OCI-LY7 (cell line): ENCODE results near the gene RPS21. TPM values are rescaled to one million over a fixed set of nuclear protein-coding genes. Genes with fewer than 3 reads are reported as not detected.
"Not testable (repeated sequence)": the region's sequence is repeated elsewhere in the genome, so short reads cannot be mapped to it uniquely, and the experiment has no call there.

Experiments
- BruUV-seq: library from RNA; stranded (reverse); fragments of 400-500 nt; replicated peaks from 2 replicates; lab custom pipeline; 2021; lab: Mats Ljungman, UMichigan
- CTCF ChIA-PET: fragments of 300-600 bp; sonication (Branson Sonifier 250); formaldehyde crosslinking; loops from one replicate; lab custom pipeline; 2022; ENCODE audit warnings: antibody characterized with exemption; ENCODE audit not compliant: unreplicated experiment; lab: Charles Lee
- POLR2A ChIA-PET: fragments of 300-600 bp; sonication (Branson Sonifier 250); formaldehyde crosslinking; loops from one replicate; lab custom pipeline; 2022; ENCODE audit warnings: antibody characterized with exemption; lab: Charles Lee
- DNase-seq: peaks from one replicate; pipeline ENCODE4 v3.0.0-alpha.2; 2015; ENCODE audit warnings: low spot score
- H2AFZ ChIP-seq: fragments of 200-600 bp; sonication (generic), shearing (Covaris generic); 2 replicates; pipeline ENCODE4 v1.6.1; 2014; ENCODE audit warnings: mild to moderate bottlenecking, antibody characterized with exemption, low read length, moderate library complexity
- H3K27ac ChIP-seq: fragments of 200-600 bp; sonication (generic); 2 replicates; pipeline ENCODE4 v1.5.1; 2014; ENCODE audit warnings: mixed run types, low read depth, mild to moderate bottlenecking, moderate library complexity, low read length, inconsistent platforms; ENCODE audit not compliant: poor library complexity, severe bottlenecking
- H3K36me3 ChIP-seq: fragments of 200-600 bp; sonication (generic); 2 replicates; pipeline ENCODE4 v1.6.1; 2014; ENCODE audit warnings: mild to moderate bottlenecking, antibody characterized with exemption, low read length, moderate library complexity, mixed read lengths; ENCODE audit not compliant: insufficient read depth
- H3K4me1 ChIP-seq: fragments of 200-600 bp; sonication (generic); 2 replicates; pipeline ENCODE4 v1.5.1; 2014; ENCODE audit warnings: mild to moderate bottlenecking, low read length; ENCODE audit not compliant: insufficient read depth, poor library complexity, severe bottlenecking
- H3K4me2 ChIP-seq: fragments of 200-600 bp; sonication (generic); 2 replicates; pipeline ENCODE4 v1.6.1; 2014; ENCODE audit warnings: mild to moderate bottlenecking, low read length
- H3K4me3 ChIP-seq: fragments of 200-600 bp; sonication (generic); 2 replicates; pipeline ENCODE4 v1.5.1; 2014; ENCODE audit warnings: mild to moderate bottlenecking, low read depth, low read length; ENCODE audit not compliant: poor library complexity, severe bottlenecking
- H3K79me2 ChIP-seq: fragments of 200-600 bp; sonication (generic); 2 replicates; pipeline ENCODE4 v1.6.1; 2016; ENCODE audit warnings: low read depth, mild to moderate bottlenecking, low read length, moderate library complexity, mixed read lengths; ENCODE audit not compliant: insufficient read depth
- H3K9me2 ChIP-seq: fragments of 200-600 bp; sonication (generic); 2 replicates; pipeline ENCODE4 v1.6.1; 2016; ENCODE audit warnings: mild to moderate bottlenecking, low read length, mixed read lengths; ENCODE audit not compliant: insufficient read depth
- H3K9me3 ChIP-seq: fragments of 200-600 bp; sonication (generic); 2 replicates; pipeline ENCODE4 v1.6.1; 2014; ENCODE audit warnings: mild to moderate bottlenecking, mixed run types, low read length, mixed read lengths
- H4K20me1 ChIP-seq: fragments of 200-600 bp; sonication (generic); 2 replicates; pipeline ENCODE4 v1.6.1; 2014; ENCODE audit warnings: mild to moderate bottlenecking, antibody characterized with exemption, low read length, moderate library complexity, mixed read lengths; ENCODE audit not compliant: insufficient read depth
- EZH2phosphoT487 ChIP-seq: fragments of 200-600 bp; sonication (generic); IDR thresholded peaks from 2 replicates; pipeline ENCODE4 v1.6.1; 2018; ENCODE audit warnings: low read depth, borderline replicate concordance, mild to moderate bottlenecking, mixed run types, antibody characterized with exemption, low read length, moderate library complexity, mixed read lengths
- intact Hi-C: fragments of 100-400 bp; cut with micrococcal nuclease; formaldehyde crosslinking; loops from one replicate; pipeline ENCODE4 v1.10.0; 2022; ENCODE audit not compliant: unreplicated experiment
- total RNA-seq, 2 experiments: library from RNA; depleted of rRNA in 1 of 2; stranded (reverse); fragments of >200 nt in 1 of 2; shearing (Covaris generic) in 1 of 2; gene quantifications; 2 replicates each; pipeline ENCODE4 v1.2.3, GENCODE V29; 2014 to 2022
- TF ChIP-seq, protein P1 (sequence below): fragments of 200-600 bp; sonication (generic); conservative IDR thresholded peaks from 2 replicates; pipeline ENCODE4 v1.5.1; 2014; ENCODE audit warnings: mild to moderate bottlenecking, antibody characterized with exemption, low read length, moderate library complexity, mixed read lengths

The RPS21 gene
- total RNA-seq, 2 experiments from 2014 or later: 2,571 to 3,376 TPM

DNA sequence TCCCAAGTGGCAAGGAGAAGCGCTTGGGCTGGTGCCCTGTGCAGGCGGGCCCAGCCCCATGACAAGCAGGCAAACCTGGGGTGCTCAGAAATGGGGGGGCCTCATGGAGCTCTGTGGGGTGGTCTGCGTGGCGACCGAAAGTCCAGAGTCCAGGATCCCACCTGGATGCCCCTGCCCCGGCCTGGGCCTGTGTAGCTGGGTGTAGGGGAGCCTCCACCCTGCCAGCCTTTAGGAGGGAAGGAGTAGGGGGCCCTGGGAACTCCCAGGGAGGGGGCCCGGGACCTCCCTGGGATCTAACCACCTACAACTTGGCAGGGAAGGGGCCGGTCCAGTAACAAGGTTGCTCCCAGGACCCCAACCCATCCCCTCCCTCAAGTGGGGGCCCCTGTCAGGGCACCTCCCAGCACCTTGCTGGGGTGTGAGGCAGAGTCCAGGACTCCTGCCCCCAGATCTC lies 15.3 kb upstream of the RPS21 start:
- CTCF ChIA-PET: no interaction called here
- BruUV-seq: no TSS peak
- Histone ChIP-seq H2AFZ (no peak overlapping the region), H3K9me3 (no peaks in the 10 kb centered on the region), H3K79me2 (no peaks in the 10 kb centered on the region), H4K20me1 (no peaks in the 10 kb centered on the region), H3K9me2 (no peaks in the 10 kb centered on the region), H3K36me3 (no peaks in the 10 kb centered on the region), H3K27ac (no peak overlapping the region), H3K4me3 (no peak overlapping the region), H3K4me1 (peaks cover 20% of the 10 kb centered on the region), H3K4me2 (no peak overlapping the region)
- TF ChIP-seq EZH2phosphoT487: no peak
- TF ChIP-seq, protein P1, sequence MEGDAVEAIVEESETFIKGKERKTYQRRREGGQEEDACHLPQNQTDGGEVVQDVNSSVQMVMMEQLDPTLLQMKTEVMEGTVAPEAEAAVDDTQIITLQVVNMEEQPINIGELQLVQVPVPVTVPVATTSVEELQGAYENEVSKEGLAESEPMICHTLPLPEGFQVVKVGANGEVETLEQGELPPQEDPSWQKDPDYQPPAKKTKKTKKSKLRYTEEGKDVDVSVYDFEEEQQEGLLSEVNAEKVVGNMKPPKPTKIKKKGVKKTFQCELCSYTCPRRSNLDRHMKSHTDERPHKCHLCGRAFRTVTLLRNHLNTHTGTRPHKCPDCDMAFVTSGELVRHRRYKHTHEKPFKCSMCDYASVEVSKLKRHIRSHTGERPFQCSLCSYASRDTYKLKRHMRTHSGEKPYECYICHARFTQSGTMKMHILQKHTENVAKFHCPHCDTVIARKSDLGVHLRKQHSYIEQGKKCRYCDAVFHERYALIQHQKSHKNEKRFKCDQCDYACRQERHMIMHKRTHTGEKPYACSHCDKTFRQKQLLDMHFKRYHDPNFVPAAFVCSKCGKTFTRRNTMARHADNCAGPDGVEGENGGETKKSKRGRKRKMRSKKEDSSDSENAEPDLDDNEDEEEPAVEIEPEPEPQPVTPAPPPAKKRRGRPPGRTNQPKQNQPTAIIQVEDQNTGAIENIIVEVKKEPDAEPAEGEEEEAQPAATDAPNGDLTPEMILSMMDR: no peak
- intact Hi-C loops: no loop called here
- POLR2A ChIA-PET: no interaction called here
- DNase-seq: no peak

DNA sequence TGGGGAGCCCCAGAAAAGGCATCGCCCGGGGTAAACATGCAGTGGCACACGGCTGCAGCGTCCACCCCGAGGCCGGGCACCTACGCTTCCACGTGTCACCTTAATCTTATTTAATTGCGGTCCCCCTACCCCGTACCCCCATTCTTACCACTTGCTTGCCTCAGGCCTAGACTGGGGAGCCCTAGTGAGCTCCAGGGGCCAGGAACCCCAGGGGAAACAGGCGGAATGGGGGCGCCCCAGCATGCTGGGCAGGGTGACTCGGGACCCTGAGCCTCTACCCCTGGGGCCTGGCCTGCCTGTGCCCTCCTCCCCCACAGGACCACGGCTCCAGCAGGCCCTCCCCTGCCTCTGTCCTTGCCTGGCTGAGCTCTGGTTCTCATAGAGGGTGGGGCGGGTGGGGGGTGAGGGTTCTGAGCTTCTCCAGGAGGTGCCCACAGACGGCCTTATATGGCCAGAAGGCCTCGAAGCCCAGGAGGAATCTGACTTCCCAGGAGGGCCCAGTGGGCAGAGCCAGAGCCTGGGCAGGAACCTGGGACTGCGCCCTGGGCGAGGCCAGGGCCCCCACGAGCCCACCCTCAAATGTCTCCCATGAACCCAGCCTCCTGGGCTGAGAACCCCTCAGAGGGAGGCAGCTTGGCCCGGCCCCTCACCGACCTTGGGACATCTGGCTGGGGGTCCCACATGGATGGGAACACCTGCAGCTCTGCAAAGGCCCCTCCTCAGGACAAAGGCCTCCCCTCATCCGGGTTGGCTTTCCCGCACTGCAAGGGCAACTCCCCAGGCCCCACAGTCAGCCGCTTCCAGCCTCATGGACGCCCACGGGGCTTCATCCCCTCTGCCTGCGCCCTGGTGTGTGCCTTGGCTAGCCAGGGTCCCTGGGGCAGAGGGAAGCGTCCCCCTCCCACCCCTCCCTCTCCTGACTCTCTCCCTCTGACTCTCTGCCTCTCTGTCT lies 14.6 kb upstream of the RPS21 start:
- no peak for TF ChIP-seq EZH2phosphoT487
- TF ChIP-seq, protein P1: no peak
- POLR2A ChIA-PET: no interaction called here
- H3K9me2 ChIP-seq: no peaks in the 10 kb centered on the region
- H3K27ac ChIP-seq: no peak overlapping the region
- intact Hi-C loops: no loop called here
- no peaks in the 10 kb centered on the region for H3K9me3 ChIP-seq
- H3K36me3 ChIP-seq: no peaks in the 10 kb centered on the region
- CTCF ChIA-PET: no interaction called here
- H4K20me1 ChIP-seq: no peaks in the 10 kb centered on the region
- H3K79me2 ChIP-seq: no peaks in the 10 kb centered on the region
- H2AFZ ChIP-seq: no peak overlapping the region
- no peak for DNase-seq
- no peak overlapping the region for H3K4me2 ChIP-seq
- no TSS peak for BruUV-seq
- H3K4me3 ChIP-seq: no peak overlapping the region
- H3K4me1 ChIP-seq: peaks cover 20% of the 10 kb centered on the region

DNA sequence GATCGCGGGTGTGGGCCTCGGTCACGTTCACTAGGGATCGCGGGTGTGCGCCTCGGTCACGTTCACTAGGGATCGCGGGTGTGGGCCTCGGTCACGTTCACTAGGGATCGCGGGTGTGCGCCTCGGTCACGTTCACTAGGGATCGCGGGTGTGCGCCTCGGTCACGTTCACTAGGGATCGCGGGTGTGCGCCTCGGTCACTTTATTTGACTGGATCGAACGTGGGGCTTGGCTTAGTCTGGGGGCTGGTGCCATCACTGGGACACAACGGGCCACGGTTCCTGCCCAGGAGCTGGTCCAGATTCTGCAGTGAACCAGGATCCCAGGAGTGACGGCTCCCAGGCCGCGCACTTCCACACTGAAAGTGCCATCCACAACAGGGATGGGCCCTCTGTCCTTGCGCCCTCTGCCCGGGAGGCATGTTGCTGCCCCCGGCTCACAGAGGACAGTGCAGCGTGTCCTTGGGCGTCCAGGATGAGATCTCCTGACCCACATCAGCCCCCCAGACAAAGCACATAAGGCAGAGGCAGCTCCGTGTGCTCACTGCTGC lies 13.2 kb upstream of the RPS21 start:
- DNase-seq, H3K79me2 ChIP-seq, H3K4me3 ChIP-seq, POLR2A ChIA-PET, H3K4me2 ChIP-seq, H3K36me3 ChIP-seq, BruUV-seq, H3K27ac ChIP-seq, H3K9me3 ChIP-seq, H3K9me2 ChIP-seq, H2AFZ ChIP-seq, intact Hi-C loops, H4K20me1 ChIP-seq, H3K4me1 ChIP-seq, CTCF ChIA-PET: not testable (repeated sequence)
